ENCODE results near the gene SULF2.

Gene SULF2

DNA sequence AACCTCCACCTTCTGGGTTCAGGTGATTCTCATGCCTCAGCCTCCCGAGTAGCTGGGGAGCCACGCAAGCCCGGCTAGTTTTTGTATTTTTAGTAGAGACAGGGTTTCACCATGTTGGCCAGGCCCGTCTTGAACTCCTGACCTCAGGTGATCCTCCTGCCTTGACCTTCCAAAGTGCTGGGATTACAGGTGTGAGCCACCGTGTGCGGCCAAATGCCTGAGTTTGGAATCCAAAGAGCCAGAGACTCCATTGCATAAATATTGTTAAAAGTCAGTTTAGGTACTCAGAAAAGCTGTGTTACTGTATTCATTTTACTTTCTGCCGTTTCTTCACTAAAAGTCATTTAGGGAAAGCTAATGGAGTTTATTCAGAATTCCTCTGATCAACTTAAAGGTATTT is 137.3 kb downstream of the SULF2 start:
- DNase-seq (ENCODE audit: low spot score): no peak

GRCh38 chr20:47645632-47646031 is 139.6 kb downstream of the SULF2 start:
- no peak for DNase-seq (ENCODE audit: low spot score)

DNA sequence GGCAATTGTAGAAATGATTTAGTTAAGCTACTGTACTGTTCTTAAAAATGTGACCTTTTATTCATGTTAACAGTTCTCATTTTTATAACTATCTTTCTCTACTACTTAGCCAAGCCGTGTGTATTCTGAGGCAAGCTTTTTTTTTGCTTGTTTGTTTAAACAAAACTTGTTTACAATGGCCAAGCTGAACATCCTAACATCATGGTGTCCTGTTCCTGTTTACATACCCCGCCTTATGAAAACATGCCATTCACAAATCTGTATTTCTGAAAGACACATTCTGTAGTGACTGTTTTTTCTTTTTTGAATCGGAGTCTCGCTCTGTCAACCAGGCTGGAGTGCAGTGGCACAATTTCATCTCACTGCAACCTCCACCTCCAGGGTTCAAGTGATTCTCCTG is 142.7 kb downstream of the SULF2 start:
- no peak for DNase-seq (ENCODE audit: low spot score)

DNA sequence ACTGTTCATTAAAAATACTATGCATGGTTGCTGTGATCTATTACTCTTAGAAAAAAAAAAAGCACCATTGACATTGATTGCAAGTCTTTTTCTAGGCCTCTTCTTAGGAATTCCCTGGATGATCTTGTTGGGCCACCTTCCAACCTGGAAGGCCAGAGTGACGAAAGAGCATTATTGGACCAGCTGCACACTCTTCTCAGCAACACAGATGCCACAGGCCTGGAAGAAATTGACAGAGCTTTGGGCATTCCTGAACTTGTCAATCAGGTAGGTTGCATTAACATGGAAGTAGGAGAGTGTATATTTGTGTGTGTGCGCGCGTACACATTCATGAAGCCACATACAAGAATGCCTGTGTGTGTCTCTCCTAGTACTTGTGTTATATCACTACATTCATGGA is 143.2 kb downstream of the SULF2 start:
- DNase-seq (ENCODE audit: low spot score): no peak

GRCh38 chr20:47638851-47639250 is 146.4 kb downstream of the SULF2 start:
- no peak for DNase-seq (ENCODE audit: low spot score)

- no peak for DNase-seq (ENCODE audit: low spot score)
These were observed 150.0 kb downstream of the SULF2 start for GRCh38 chr20:47635256-47635655.

DNA sequence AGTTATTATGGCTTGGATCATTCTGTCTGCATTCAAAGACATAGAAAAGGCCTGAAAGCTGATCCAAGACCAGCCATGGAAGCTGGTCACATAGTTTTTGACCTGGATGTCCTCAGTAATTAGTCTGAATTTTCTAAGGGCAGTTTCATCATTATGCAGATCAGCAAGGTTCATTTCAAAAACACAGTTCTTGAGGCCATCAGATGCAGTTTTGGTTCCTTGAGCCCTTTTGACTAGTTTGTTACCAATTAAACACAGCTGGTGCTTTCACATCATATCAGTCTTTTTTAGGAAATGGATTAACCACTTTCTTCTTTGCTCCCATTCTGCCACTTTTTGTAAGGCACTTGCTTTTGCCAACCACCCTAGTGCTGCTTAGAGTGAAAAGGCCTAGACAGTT is 154.2 kb downstream of the SULF2 start:
- DNase-seq (ENCODE audit: low spot score): no peak

- DNase-seq (ENCODE audit: low spot score): no peak
These were observed 155.4 kb downstream of the SULF2 start for GRCh38 chr20:47629907-47630306.

GRCh38 chr20:47627540-47627939 is 157.7 kb downstream of the SULF2 start:
- DNase-seq (ENCODE audit: low spot score): no peak

DNA sequence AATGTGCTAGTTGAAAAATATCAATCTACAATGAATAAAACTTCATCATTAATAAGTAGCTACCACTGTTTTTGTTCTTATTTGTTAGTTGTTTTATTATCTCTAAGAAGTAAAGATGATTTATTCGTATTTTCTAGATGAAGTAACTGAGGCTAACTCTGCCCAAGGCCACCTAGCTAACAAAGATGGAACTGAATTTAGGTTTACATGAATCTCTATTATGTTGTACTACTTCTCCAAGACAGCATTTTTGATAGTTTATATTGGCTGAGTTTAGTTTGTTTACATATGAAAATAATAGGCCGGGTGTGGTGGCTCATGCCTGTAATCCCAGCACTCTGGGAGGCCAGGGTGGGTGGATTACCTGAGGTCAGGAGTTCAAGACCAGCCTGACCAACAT is 162.1 kb downstream of the SULF2 start:
- DNase-seq (ENCODE audit: low spot score): no peak

GRCh38 chr20:47622118-47622665 is 163.1 kb downstream of the SULF2 start:
- no peak for DNase-seq (ENCODE audit: low spot score)

DNA sequence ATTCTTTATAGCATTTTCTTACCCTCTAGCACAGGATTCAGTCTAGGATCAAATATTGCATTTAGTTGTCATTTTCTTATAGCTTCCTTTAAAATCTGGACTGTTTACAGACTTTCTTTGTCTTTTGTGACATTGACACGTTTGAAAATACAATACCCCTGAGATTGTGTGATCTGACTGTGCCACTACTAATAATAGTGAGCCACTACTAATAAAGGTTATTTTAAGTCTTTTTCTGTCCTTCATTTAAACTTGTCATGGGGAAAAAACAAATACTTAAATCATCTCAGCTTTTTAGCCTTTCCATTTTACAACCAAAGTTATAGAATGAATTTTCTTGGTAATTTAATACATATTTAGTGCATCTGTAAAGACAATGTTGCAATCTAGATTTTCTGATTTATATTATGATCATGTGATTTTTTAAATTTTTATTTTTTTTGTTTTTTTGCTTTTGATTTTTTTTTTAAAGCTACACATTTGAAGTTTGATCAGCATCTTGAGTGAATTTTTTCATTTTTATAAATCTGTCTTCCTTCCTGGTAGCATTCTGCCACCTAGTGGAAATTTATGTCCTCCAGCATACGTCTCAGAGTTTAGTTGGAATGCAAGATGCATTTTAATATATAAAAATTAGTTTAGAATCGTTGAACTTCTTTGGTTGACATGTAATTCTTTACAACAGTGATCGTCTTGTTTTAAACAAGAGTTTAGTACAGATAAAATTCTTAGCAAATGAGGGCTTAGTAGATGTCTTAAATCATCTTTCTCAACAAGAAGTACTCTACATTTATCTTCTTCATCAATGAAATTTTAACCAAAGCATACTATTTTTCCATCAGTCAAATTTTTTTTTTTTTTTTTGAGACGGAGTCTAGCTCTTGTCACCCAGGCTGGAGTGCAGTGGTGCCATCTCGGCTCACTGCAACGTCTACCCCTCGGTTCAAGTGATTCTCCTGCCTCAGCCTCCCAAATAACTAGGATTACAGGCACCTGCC is 164.2 kb downstream of the SULF2 start:
- DNase-seq (ENCODE audit: low spot score): no peak

GRCh38 chr20:47618479-47618878 is 166.8 kb downstream of the SULF2 start:
- DNase-seq (ENCODE audit: low spot score): no peak

DNA sequence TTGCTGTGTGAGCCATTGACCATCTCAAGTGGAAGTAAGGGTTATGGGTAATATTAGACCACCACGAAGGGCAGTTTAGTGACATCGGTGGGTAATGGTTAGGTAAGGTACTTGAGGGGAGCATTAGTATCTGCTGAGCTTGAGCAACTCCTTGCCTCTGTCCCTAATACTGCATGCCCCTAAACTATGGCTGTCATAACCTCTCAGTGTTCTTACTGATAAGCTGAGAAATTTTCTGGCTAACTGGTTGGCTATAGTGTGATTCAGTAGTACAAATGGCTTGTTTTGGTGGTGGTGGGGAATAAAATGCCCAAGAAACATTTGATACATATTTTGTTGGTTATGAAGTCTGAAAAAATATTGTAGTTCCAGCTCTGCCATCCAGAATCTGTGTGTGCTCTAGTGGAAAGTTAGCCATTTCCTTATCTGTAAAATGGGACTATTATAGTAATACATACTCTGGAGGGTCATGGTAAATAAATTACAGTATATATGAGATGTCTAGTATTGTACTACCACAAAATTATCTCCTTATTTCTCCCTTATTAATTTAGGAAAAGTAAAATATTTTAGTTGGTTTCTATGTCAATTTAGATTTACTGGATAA is 170.5 kb downstream of the SULF2 start:
- DNase-seq (ENCODE audit: low spot score): no peak

GRCh38 chr20:47612670-47613069 is 172.6 kb downstream of the SULF2 start:
- no peak for DNase-seq (ENCODE audit: low spot score)

GRCh38 chr20:47611785-47612184 is 173.5 kb downstream of the SULF2 start:
- DNase-seq (ENCODE audit: low spot score): no peak

- DNase-seq (ENCODE audit: low spot score): no peak
These were observed 174.4 kb downstream of the SULF2 start for GRCh38 chr20:47610945-47611250.

- DNase-seq (ENCODE audit: low spot score): no peak
These were observed 174.9 kb downstream of the SULF2 start for GRCh38 chr20:47610247-47610944.

- no peak for DNase-seq (ENCODE audit: low spot score)
These were observed 176.3 kb downstream of the SULF2 start for GRCh38 chr20:47609001-47609400.
